Measurements from ENCODE around the gene CRAT. TPM values are rescaled to one million over a fixed set of nuclear protein-coding genes. Genes with fewer than 3 reads are reported as not detected.

CRAT gene
- total and polyA plus RNA-seq, 7 experiments from 2014 or later: 7.2 to 20.1 (median 11.4) TPM

DNA sequence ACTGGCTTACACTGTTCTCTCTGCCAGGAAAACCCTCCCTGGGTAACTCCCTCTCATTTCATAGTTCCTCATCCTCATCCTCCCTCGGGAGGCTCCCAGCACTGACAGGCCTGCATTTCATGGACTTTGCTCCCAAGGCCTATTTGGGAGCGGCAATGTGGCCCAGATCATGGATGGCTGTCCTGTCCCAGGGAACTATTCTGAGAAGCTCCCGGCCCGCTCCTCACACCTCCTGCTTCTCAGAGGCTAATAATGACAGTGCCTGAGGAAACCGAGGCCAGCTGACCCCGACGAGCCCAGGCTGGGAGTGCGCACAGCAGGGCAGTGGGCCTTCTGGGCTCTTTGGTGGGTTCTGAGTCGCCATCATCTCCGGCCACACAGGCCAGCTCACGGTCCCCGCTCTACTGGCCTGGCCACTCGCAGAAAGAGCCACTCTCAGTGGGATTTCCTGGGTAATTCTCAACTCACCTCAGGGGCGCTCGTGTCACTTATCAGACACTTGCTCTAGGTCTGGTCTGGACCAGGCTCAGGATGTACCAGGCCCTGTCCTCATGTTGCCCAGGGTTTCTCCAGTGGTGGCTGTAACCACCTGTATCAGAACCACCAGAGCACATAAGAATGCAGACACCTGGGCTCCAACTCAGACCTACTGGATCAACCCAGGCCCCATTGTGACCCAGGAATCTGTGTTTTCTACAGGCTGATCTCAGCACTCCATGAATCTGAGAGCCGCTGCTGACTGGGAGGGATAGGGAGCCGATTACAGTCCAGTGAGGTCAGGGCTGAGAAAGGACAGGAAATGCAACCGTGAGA, 31.7 kb downstream of the CRAT start:
- Histone ChIP-seq H3K27ac (ENCODE audit: low read depth, low read length) (no peak overlapping the region), H3K9me3 (ENCODE audit: control insufficient read depth in 2 of 3, low read length in 3 of 3) (no peaks in the 10 kb centered on the region), H3K4me3 (ENCODE audit: low read length) (no peak overlapping the region), H3K27me3 (ENCODE audit: control insufficient read depth in 2 of 2, insufficient read depth in 2 of 2, low read length in 2 of 2) (no peaks in the 10 kb centered on the region), H3K36me3 (ENCODE audit: control insufficient read depth in 2 of 3, insufficient read depth in 3 of 3, low read length in 3 of 3) (peaks cover 0 to 13% (median 0%) of the 10 kb centered on the region in 3 experiments), H3K4me1 (ENCODE audit: control insufficient read depth in 2 of 2, insufficient read depth in 2 of 2, low read length in 2 of 2) (peaks cover 20 to 25% of the 10 kb centered on the region in 2 donors)
- ATAC-seq (no peak), DNase-seq (no peak)
- Mint-ChIP-seq H3K27ac (peak overlapping the region in 1 of 9 donors; percentile 71), H3K4me1 (peaks cover 6 to 36% (median 26%) of the 10 kb centered on the region in 7 donors), H3K4me3 (peak overlapping the region in 9 of 10 donors; percentile 36 to 94 (median 88)), H3K27me3 (no peaks in the 10 kb centered on the region), H3K36me3 (no peaks in the 10 kb centered on the region), H3K9me3 (peaks cover 0 to 4% (median 0%) of the 10 kb centered on the region in 11 donors)
- ChIA-PET POLR2A (interaction anchor here (0.7 to 1.3 kb wide), 2 partner anchors 10 to 32 kb away, joined by 3 read pairs; partner anchors contain the start of gene CRAT), CTCF (interaction anchor here (0.6 kb wide), 1 partner anchor 569 kb away, joined by 3 read pairs; no protein-coding TSS in a partner anchor)
- intact Hi-C loops (cut with micrococcal nuclease): no loop called here

GRCh38 chr9:129077236-129077635, 33.4 kb downstream of the CRAT start:
- H3K27ac Mint-ChIP-seq: no peak overlapping the region
- H3K27me3 ChIP-seq (ENCODE audit: control insufficient read depth in 2 of 2, insufficient read depth in 2 of 2, low read length in 2 of 2): no peaks in the 10 kb centered on the region
- H3K9me3 ChIP-seq (ENCODE audit: control insufficient read depth in 2 of 3, low read length in 3 of 3): no peaks in the 10 kb centered on the region
- no peak for ATAC-seq
- no peaks in the 10 kb centered on the region for H3K27me3 Mint-ChIP-seq
- CTCF ChIA-PET: no interaction called here
- intact Hi-C loops (cut with micrococcal nuclease): no loop called here
- H3K4me3 Mint-ChIP-seq: no peak overlapping the region
- H3K4me3 ChIP-seq (ENCODE audit: low read length): no peak overlapping the region
- POLR2A ChIA-PET: no interaction called here
- H3K4me1 ChIP-seq (ENCODE audit: control insufficient read depth in 2 of 2, insufficient read depth in 2 of 2, low read length in 2 of 2): peaks cover 14 to 21% of the 10 kb centered on the region in 2 donors
- no peaks in the 10 kb centered on the region for H3K36me3 Mint-ChIP-seq
- H3K36me3 ChIP-seq (ENCODE audit: control insufficient read depth in 2 of 3, insufficient read depth in 3 of 3, low read length in 3 of 3): peaks cover 0 to 3% (median 0%) of the 10 kb centered on the region in 3 experiments
- H3K27ac ChIP-seq (ENCODE audit: low read depth, low read length): no peak overlapping the region
- H3K9me3 Mint-ChIP-seq: peaks cover 0 to 4% (median 0%) of the 10 kb centered on the region in 11 donors
- no peak for DNase-seq
- H3K4me1 Mint-ChIP-seq: peaks cover 0 to 34% (median 27%) of the 10 kb centered on the region in 7 donors

GRCh38 chr9:129076640-129077037, 34.0 kb downstream of the CRAT start:
- Histone ChIP-seq H3K27ac (ENCODE audit: low read depth, low read length) (no peak overlapping the region), H3K4me1 (ENCODE audit: control insufficient read depth in 2 of 2, insufficient read depth in 2 of 2, low read length in 2 of 2) (peaks cover 14 to 15% of the 10 kb centered on the region in 2 donors), H3K36me3 (ENCODE audit: control insufficient read depth in 2 of 3, insufficient read depth in 3 of 3, low read length in 3 of 3) (peaks cover 0 to 3% (median 0%) of the 10 kb centered on the region in 3 experiments), H3K9me3 (ENCODE audit: control insufficient read depth in 2 of 3, low read length in 3 of 3) (no peaks in the 10 kb centered on the region), H3K4me3 (ENCODE audit: low read length) (no peak overlapping the region), H3K27me3 (ENCODE audit: control insufficient read depth in 2 of 2, insufficient read depth in 2 of 2, low read length in 2 of 2) (no peaks in the 10 kb centered on the region)
- H3K27ac Mint-ChIP-seq: no peak overlapping the region
- H3K4me1 Mint-ChIP-seq: peaks cover 4 to 33% (median 26%) of the 10 kb centered on the region in 7 donors
- H3K4me3 Mint-ChIP-seq: no peak overlapping the region
- ATAC-seq: no peak
- no peaks in the 10 kb centered on the region for H3K27me3 Mint-ChIP-seq
- ChIA-PET CTCF (no interaction called here), POLR2A (no interaction called here)
- H3K9me3 Mint-ChIP-seq: peaks cover 0 to 4% (median 0%) of the 10 kb centered on the region in 11 donors
- H3K36me3 Mint-ChIP-seq: no peaks in the 10 kb centered on the region
- DNase-seq: no peak
- intact Hi-C loops (cut with micrococcal nuclease): no loop called here

- Histone ChIP-seq H3K27me3 (ENCODE audit: control insufficient read depth in 2 of 2, insufficient read depth in 2 of 2, low read length in 2 of 2) (no peaks in the 10 kb centered on the region), H3K9me3 (ENCODE audit: control insufficient read depth in 2 of 3, low read length in 3 of 3) (no peaks in the 10 kb centered on the region), H3K4me3 (ENCODE audit: low read length) (no peak overlapping the region), H3K36me3 (ENCODE audit: control insufficient read depth in 2 of 3, insufficient read depth in 3 of 3, low read length in 3 of 3) (peaks cover 0 to 5% (median 0%) of the 10 kb centered on the region in 3 experiments), H3K27ac (ENCODE audit: low read depth, low read length) (no peak overlapping the region), H3K4me1 (ENCODE audit: control insufficient read depth in 2 of 2, insufficient read depth in 2 of 2, low read length in 2 of 2) (peaks cover 13 to 17% of the 10 kb centered on the region in 2 donors)
- POLR2A ChIA-PET: no interaction called here
- Mint-ChIP-seq H3K27ac (peak overlapping the region in 3 of 9 donors; percentile 14 to 68 (median 68)), H3K4me1 (peaks cover 7 to 36% (median 28%) of the 10 kb centered on the region in 7 donors), H3K4me3 (no peak overlapping the region), H3K9me3 (peaks cover 0 to 4% (median 0%) of the 10 kb centered on the region in 11 donors), H3K36me3 (no peaks in the 10 kb centered on the region), H3K27me3 (no peaks in the 10 kb centered on the region)
- DNase-seq (no peak), ATAC-seq (no peak)
- intact Hi-C loops (cut with micrococcal nuclease): no loop called here
- CTCF ChIA-PET: no interaction called here
Measured at GRCh38 chr9:129075996-129076639, 34.5 kb downstream of the CRAT start.

GRCh38 chr9:129074106-129074505, 36.5 kb downstream of the CRAT start:
- CTCF ChIA-PET: no interaction called here
- H3K27me3 ChIP-seq (ENCODE audit: control insufficient read depth in 2 of 2, insufficient read depth in 2 of 2, low read length in 2 of 2): no peaks in the 10 kb centered on the region
- no peaks in the 10 kb centered on the region for H3K9me3 Mint-ChIP-seq

GRCh38 chr9:129073404-129073803, 37.2 kb downstream of the CRAT start:
- Mint-ChIP-seq H3K4me1 (peaks cover 16 to 41% (median 27%) of the 10 kb centered on the region in 7 donors), H3K9me3 (no peaks in the 10 kb centered on the region), H3K27ac (peak overlapping the region in 8 of 9 donors; percentile 18 to 89 (median 67)), H3K36me3 (peaks cover 0 to 6% (median 0%) of the 10 kb centered on the region in 5 donors), H3K27me3 (no peaks in the 10 kb centered on the region), H3K4me3 (peak overlapping the region in 2 of 10 donors; percentile 3 to 19)
- peaks cover 12 to 34% of the 10 kb centered on the region in 2 donors for H3K4me1 ChIP-seq (ENCODE audit: control insufficient read depth in 2 of 2, insufficient read depth in 2 of 2, low read length in 2 of 2)
- H3K27me3 ChIP-seq (ENCODE audit: control insufficient read depth in 2 of 2, insufficient read depth in 2 of 2, low read length in 2 of 2): no peaks in the 10 kb centered on the region
- DNase-seq: peak in 1 of 9 donors; percentile 11
- no peak for ATAC-seq
- ChIA-PET POLR2A (interaction anchor here (1.1 kb wide), 1 partner anchor 15 kb away, joined by 3 read pairs; no protein-coding TSS in a partner anchor), CTCF (no interaction called here)
- H3K9me3 ChIP-seq (ENCODE audit: control insufficient read depth in 2 of 3, low read length in 3 of 3): no peaks in the 10 kb centered on the region
- peaks cover 0 to 7% (median 0%) of the 10 kb centered on the region in 3 experiments for H3K36me3 ChIP-seq (ENCODE audit: control insufficient read depth in 2 of 3, insufficient read depth in 3 of 3, low read length in 3 of 3)
- no peak overlapping the region for H3K4me3 ChIP-seq (ENCODE audit: low read length)
- H3K27ac ChIP-seq (ENCODE audit: low read depth, low read length): no peak overlapping the region
- intact Hi-C loops (cut with micrococcal nuclease): no loop called here

More at GRCh38 chr9:129074106-129074505, 36.5 kb downstream of the CRAT start:
- ATAC-seq (no peak), DNase-seq (no peak)
- Histone ChIP-seq H3K9me3 (ENCODE audit: control insufficient read depth in 2 of 3, low read length in 3 of 3) (no peaks in the 10 kb centered on the region), H3K4me1 (ENCODE audit: control insufficient read depth in 2 of 2, insufficient read depth in 2 of 2, low read length in 2 of 2) (peaks cover 12 to 27% of the 10 kb centered on the region in 2 donors), H3K4me3 (ENCODE audit: low read length) (no peak overlapping the region), H3K36me3 (ENCODE audit: control insufficient read depth in 2 of 3, insufficient read depth in 3 of 3, low read length in 3 of 3) (peaks cover 0 to 7% (median 0%) of the 10 kb centered on the region in 3 experiments), H3K27ac (ENCODE audit: low read depth, low read length) (no peak overlapping the region)
- peaks cover 9 to 36% (median 21%) of the 10 kb centered on the region in 7 donors for H3K4me1 Mint-ChIP-seq
- H3K27ac Mint-ChIP-seq: peak overlapping the region in 1 of 9 donors; percentile 82
- H3K36me3 Mint-ChIP-seq: peaks cover 0 to 2% (median 0%) of the 10 kb centered on the region in 5 donors
- POLR2A ChIA-PET: interaction anchor here (1.1 kb wide), 1 partner anchor 15 kb away, joined by 3 read pairs; no protein-coding TSS in a partner anchor
- H3K4me3 Mint-ChIP-seq: peak overlapping the region in 1 of 10 donors; percentile 8
- H3K27me3 Mint-ChIP-seq: no peaks in the 10 kb centered on the region
- intact Hi-C loops (cut with micrococcal nuclease): no loop called here

Data from naive thymus-derived CD4-positive, alpha-beta T cell (primary cell).